DMS53 treated with DMSO at 0.1 percent for 48 hours (cell line): ENCODE data around the gene CIAO2A.

ENCODE experiments used
- DNase-seq: peaks from one replicate; lab custom pipeline; 2025; ENCODE audit not compliant: unreplicated experiment; lab: John Stamatoyannopoulos, UW

Gene CIAO2A

DNA sequence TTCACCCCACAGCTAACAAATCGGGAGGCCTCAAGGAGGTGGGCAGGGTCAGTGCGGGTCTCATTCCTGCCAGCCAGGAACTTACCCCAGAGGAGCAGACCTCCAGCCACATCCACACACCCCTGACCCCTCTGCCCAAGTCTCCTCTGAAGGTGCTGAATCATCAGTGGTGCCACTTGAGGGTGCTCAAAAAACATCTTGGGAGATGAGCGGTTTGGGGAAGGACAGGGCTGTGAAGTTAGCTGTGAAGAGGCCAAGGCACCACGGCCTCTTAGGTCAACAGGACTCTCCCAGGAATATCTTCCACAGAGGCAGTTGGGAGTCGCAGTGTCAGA is 48.6 kb downstream of the CIAO2A start:
- DNase-seq, result no peak

DNA sequence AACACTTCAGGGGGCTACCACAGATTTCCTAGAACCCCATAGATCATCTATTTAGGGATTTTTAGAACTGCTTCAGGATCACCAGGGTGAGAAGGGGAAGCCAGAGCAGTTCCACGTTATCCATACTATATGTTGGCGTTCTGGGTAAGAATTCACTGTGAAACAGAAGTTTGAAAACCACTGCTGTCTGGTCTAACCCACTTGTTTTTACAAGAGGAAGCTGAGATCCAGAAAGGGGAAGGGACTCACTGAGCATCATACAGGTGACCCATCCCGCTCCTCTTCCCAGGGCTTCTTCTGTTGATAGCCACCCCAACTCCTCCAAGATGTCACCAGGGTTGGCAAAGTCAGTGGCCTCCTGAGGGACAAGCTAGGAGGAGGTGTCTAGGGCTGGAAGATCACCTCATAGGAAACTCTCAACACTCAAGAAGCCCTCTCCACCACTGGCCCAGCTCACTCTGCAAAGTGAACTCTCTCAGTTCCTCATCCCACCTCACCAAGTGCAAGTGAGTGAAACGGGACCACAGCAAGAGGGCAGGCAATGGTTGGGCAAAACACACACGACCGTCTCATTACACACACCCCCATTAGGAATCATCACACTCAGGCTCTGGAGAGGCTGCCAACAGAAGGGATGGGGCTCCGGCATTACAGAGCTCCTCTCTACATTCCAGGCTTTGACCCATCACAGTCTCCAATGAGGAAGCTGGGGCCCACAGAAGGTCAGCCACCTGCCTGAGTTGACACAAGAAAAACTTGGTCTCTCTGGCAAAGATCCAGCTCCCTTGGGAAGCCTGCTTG is 49.1 kb downstream of the CIAO2A start:
- DNase-seq, result no peak

DNA sequence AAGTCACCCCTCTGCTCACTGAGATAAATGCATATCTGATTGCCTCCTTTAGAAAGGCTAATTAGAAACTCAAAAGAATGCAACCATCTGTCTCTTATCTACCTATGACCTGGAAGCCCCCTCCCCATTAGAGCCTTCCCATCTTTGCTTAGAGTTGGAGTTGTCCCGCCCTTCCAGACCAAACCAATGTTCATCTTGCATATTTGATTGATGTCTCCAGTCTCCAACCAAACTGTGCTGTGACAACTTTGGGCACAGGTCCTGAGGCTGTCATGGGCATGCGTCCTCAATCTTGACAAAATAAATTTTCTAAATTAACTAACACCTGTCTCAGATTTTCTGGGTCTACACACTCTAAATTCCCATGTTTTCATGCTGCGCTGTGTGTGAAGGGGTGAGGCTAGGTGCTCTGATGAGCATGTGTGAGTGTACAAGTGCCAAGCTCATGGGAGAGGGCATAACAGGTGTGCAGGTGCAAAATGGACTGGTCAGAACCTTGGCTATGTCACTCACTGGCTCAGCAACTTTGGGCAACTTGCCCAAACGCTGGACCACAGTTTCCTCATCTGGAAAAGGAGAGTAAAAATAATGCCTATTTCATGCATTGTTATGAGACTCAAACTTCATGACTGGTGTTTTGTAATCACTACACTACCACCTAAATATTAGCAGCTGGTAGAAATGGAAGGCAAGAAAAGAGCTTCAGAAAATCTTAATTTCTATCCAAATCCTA is 54.6 kb downstream of the CIAO2A start:
- no peak for DNase-seq

DNA sequence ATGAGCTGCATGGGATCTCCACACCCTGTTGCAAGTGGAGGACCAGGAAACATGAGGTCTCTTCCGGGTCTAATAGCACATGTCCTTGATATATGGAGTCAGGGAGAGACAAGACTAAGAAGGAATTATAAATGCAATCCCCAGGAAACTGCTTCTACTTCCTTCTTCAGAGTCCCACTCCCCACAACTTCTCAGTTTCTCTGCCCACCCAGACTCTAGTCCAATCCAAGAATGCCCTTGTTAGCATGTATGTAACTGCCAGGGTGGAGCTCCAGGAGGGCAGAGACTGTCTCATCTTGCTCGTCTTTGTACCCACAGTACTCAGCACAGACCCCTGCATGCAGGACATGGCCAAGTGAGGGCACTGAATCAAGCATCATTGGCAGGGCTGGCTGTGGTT is 55.7 kb downstream of the CIAO2A start:
- DNase-seq, result no peak

DNA sequence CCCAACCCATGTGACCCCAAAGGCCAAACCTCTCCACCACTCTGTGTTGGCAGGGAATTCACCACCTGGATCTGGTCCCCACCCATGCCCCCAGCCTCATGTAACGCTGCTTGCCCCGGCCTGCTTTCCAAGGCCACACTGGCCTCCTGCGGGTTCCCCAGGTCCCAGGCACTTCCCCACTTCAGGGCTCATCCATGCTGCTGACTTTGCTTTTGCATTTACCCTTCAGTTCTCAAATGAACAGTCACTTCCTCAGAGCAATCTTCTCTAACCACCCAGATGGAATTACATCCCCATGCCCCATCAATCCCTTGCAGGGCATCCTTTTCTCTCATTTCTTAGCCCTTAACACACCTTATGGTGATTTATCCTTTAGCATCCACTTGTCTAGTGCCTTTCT is 56.5 kb downstream of the CIAO2A start:
- DNase-seq, result no peak

DNA sequence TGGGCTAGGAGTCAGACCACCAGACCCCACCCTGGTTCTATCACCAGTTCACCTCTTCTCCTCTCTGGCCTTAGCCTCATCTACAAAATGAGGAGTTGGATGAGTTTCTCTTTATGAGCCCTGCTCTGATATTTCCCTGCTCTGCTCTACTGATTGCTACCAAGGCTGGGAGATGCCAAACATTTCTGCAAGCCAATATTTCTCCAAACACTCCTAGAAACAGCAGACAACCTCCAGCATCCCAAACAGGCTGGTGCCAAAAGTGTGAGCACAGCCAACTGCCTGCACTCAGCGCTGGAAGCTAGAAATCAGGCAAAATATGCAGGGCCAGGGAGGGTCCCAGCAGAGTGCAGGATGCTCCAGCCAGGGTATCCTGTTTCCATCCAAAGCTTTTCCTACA is 58.1 kb downstream of the CIAO2A start:
- no peak for DNase-seq

DNA sequence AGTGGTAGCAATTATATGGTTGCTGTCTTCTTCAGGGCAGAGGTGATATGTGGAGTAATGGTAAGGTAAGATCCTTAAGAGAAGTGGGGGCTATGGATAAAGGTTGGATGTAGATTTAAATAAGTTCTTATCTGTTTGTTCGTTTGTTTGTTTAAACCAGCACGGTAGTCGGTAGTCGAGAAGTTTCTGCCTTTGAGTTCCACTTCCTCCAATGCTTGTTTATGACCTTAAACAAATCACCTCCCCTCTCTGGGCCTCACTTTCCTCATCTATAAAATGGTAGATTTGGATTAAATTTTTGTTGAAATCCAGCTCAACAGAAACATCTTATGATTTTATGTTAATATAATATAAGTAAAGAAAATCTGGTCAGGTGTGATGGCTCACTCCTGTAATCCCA is 59.1 kb downstream of the CIAO2A start:
- no peak for DNase-seq

DNA sequence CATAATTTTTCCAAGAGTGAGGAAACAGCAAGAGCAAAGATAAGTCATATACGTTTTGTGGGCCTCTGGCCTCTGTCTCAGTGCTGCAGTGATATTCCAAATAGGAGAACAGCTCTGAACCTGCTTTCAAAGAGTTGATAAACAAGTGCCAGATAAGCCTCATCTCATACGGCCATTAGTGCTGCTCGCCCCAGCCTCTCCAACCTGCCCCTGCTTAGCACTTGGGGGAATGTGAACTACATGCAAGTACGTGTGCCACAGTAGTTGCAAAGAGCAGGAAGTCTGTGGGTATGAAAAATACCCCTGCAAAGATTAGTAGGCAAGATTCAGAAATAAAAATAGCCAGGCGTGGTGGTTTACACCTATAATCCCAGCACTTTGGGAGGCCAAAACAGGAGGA is 61.3 kb downstream of the CIAO2A start:
- DNase-seq, result no peak

DNA sequence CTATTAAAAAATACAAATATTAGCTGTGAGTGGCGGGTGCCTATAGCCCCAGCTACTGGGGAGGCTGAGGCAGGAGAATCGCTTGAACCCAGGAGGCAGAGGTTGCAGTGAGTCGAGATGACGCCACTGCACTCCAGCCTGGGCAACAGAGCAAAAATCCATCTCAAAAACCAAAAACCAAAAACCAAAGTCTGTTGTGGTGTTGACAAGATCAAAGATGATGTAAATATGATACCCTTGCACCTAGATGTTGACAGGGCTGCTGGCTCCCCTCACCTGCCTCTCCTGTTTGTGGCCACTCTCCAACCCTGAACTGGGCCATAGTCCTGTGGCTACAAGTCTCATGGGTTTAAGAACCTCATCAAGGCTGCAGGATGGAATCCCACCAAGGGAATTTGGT is 63.5 kb downstream of the CIAO2A start:
- DNase-seq, result no peak

DNA sequence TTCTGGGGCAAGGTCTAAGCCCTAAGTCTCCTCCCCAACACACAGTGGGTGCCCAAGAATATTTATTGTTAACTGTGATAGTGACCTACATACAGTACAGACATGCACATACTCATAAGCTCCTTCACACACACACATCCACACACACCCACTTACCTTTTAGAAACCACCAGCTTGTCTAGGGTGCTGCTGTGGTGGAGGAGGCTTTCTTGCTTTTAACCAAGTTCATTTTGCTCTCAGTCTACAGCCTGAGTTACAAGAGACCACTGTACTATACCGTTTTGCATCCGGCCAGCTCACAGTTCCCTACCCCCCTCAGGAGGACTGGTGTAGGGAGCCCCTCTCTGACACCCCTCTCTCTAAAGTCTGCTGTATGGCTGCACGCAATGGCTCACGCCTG is 64.0 kb downstream of the CIAO2A start:
- DNase-seq, result no peak

DNA sequence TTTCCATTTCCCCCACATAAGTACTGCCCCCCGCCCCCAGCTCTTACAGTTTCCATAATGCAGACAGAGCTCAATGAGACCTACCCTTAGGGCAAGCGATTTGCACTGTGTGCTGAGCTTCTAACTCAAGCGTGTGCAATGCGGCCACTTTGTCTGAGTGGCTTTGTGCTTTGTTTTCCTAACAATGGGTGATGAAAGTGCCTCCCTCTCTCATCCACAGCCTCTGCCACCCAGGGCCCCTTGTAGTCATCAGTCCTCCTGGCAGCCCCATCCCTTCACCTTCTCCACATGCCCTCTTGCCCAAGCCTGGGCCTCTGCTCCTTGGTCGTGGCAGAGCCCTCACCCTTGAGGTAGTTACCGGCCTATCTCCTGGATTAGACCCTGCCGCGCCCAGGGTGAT is 64.5 kb downstream of the CIAO2A start:
- no peak for DNase-seq

DNA sequence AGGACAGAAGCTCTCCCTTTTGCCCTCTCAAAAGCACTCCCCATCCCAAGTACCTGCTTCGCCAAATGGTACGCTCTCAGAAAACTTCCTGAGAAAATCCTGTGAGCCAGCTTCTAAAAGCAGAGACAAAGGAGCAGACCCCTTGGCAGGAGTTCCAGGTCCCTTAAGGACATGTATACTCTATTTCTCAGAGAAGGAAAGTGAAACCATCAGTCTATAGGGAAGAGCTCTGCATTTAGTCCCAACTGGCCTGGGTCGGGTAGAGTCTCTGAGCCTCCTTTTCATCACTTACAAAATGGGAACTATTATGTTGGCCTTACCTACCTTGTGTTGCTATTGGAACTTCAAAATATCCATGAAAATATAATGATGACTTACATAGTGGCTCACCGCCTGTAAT is 67.0 kb downstream of the CIAO2A start:
- no peak for DNase-seq

DNA sequence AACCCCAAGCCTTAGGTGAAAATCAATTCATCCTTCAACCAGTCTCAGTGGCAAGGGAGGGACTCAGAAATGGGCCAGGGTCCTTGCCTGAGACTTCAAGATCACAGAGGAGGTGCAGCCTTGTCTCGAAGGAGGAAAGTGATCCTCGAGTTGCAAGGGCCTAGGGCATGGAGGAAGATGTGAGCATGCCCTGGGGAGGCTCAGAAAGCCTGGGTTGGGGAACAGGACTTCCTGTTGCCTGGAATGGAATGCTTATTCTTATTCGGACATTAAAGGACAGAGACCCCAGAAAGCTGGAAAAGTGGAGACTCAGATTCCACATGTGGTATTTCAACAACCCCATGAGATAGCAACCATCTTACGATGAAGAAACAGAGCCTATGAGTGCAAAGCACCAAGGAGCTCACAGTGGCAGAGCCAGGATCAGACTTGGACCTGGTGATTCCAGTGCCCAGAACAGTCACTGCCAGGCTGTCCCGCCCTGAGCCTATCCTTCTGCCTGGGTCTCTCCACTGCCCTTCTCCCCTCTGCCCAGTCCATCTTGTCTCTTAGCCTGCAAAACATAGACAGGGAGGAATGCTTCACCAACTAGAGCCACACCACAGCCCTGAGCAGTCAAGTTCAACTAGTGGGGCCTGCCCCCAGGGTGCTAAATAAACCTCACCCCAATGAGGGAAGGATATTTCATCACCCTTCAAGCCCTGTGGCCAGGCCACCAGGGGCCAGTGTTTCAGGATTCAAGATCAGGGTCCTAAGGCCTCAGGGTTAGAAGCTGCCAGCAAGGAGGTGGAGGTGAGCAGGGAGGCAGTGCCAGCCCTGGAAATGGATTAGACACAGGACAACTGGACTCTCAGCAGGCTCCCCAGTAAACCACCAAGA is 69.2 kb downstream of the CIAO2A start:
- DNase-seq, result no peak

DNA sequence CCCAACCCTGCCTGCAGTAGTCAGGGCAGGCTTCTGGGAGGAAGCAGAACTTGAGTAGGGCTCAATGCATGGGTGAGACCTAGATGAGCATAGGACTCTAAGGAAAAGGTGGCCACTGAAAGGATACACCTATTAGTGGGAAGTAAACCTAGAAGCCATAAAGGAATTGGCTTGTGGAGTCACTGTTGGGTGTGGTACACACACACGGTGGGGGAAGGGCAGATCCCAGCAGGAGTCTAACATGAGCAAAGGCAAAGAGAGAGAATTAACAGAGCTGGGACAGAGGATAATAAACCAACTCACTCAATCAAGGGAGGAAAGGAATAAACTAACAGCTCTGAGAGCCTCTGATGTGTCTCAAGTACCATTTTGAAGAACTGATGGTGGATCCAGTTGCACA is 70.4 kb downstream of the CIAO2A start:
- DNase-seq, result no peak

DNA sequence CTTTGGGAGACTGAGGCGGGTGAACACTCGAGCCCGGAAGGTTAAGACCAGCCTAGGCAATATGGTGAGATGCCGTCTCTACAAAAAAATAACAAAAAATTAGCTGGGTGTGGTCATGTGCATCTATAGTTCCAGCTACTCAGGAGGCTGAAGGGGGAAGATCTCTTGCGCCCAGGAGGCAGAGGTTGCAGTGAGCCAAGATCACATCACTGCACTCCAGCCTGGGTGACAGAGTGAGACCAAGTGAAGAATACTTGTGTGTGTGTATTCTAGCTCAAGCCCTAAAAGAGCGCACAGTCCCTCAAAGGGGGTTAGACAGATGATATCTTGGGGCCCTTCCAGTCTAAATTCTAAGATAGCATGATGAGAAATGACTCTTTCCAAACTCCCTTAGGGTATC is 71.1 kb downstream of the CIAO2A start:
- no peak for DNase-seq
